Lower lobe of right lung (tissue), 2 donors: ENCODE data around the gene HLA-DMB. TPM values are rescaled to one million over a fixed set of nuclear protein-coding genes. Genes with fewer than 3 reads are reported as not detected.

Experiments used
- ATAC-seq, 2 donors: fragments of 200-7000 bp; cut with Tn5 transposase; one replicate each; pipeline ENCODE4 v1.9.1; 2020 to 2022; ENCODE audit warnings: mild to moderate bottlenecking in 2 of 2, moderate library complexity in 2 of 2
- DNase-seq: peaks from one replicate; pipeline ENCODE4 v3.0.0-alpha.2; 2020
- H3K27ac ChIP-seq: fragments of 200-600 bp; one replicate; pipeline ENCODE4 v1.8.0; 2022
- H3K27me3 ChIP-seq: fragments of 200-600 bp; one replicate; pipeline ENCODE4 v1.8.0; 2022; ENCODE audit warnings: low read depth
- H3K36me3 ChIP-seq: fragments of 200-600 bp; one replicate; pipeline ENCODE4 v1.8.0; 2022; ENCODE audit warnings: mild to moderate bottlenecking
- H3K4me1 ChIP-seq: fragments of 200-600 bp; one replicate; pipeline ENCODE4 v1.8.0; 2022
- H3K4me3 ChIP-seq: fragments of 200-600 bp; one replicate; pipeline ENCODE4 v1.8.0; 2022; ENCODE audit warnings: mild to moderate bottlenecking
- H3K9me3 ChIP-seq: fragments of 200-600 bp; one replicate; pipeline ENCODE4 v1.8.0; 2022
- intact Hi-C: fragments of 100-400 bp; cut with DNase I; formaldehyde crosslinking; loops from one replicate; pipeline ENCODE4 v1.11.0; 2022
- total RNA-seq: library from RNA; stranded (reverse); fragmentation: NEBNext Ultra II Directional; extraction: Animal tissue kit (Norgen Biotek cat#: 25700); gene quantifications from one replicate; pipeline ENCODE4 v1.2.1, GENCODE V29; 2021
- TF ChIP-seq, protein P1 (sequence below): fragments of 200-600 bp; IDR thresholded peaks from one replicate; pipeline ENCODE4 v1.8.0; 2022; ENCODE audit warnings: antibody characterized with exemption, mild to moderate bottlenecking
- donor health status: DM: no; HTN: yes; CAD: no; lungs with severe emphysema.

HLA-DMB gene
- total RNA-seq, 1 donor from 2014 or later: 208 TPM

DNA sequence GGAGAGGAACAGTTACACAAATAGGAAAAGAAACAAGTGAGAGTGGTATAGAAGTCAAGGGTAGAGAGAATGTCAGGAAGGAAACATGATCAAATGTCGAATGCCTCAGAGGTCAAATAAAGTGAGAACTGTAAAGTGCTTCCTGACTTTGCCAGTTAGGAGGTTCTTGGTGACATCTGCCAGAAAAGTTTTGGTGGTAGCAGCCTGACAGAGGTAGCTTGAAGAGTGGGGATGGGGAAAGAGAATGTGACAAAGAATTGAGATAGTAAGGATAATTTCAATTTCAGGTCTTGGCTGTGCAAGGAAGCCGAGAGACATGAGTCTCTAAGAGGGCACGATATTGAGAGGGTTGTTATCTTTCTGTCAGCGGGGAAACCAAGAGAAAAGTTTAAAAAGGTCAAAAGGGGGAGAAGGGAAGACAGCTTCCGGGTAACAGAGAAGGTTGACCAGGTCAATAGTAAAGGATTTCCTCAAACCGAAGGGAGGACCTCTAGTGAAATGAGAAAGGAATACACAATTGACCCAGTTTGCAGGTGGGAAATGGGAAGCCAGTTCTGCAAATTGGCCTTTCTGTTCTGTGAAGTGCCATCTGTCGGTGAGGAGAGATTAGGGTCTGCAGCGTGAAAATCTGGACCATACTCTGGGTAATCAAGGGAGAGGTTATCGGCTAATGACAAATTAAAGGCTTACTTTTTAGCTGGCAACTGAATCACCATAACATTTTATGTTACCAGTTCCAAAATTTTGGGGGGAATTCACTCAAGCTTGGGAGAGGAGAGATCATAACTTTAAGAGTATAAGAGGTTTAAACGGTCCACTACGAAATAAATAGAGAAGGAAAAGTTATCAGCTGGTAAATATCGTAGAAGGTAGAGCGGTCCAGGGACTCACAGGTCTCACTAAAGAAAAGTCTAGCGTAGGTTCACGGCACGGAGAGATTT is 26.6 kb upstream of the HLA-DMB start:
- peak overlapping the region; percentile 98 for H3K27ac ChIP-seq
- H3K4me1 ChIP-seq: peaks cover 16% of the 10 kb centered on the region
- no peaks in the 10 kb centered on the region for H3K36me3 ChIP-seq
- DNase-seq: no peak
- H3K4me3 ChIP-seq: peak overlapping the region; percentile 96
- no peaks in the 10 kb centered on the region for H3K27me3 ChIP-seq
- TF ChIP-seq, protein P1, sequence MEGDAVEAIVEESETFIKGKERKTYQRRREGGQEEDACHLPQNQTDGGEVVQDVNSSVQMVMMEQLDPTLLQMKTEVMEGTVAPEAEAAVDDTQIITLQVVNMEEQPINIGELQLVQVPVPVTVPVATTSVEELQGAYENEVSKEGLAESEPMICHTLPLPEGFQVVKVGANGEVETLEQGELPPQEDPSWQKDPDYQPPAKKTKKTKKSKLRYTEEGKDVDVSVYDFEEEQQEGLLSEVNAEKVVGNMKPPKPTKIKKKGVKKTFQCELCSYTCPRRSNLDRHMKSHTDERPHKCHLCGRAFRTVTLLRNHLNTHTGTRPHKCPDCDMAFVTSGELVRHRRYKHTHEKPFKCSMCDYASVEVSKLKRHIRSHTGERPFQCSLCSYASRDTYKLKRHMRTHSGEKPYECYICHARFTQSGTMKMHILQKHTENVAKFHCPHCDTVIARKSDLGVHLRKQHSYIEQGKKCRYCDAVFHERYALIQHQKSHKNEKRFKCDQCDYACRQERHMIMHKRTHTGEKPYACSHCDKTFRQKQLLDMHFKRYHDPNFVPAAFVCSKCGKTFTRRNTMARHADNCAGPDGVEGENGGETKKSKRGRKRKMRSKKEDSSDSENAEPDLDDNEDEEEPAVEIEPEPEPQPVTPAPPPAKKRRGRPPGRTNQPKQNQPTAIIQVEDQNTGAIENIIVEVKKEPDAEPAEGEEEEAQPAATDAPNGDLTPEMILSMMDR: peak; percentile 40
- intact Hi-C loops: no loop called here
- no peak for ATAC-seq
- H3K9me3 ChIP-seq: no peaks in the 10 kb centered on the region

DNA sequence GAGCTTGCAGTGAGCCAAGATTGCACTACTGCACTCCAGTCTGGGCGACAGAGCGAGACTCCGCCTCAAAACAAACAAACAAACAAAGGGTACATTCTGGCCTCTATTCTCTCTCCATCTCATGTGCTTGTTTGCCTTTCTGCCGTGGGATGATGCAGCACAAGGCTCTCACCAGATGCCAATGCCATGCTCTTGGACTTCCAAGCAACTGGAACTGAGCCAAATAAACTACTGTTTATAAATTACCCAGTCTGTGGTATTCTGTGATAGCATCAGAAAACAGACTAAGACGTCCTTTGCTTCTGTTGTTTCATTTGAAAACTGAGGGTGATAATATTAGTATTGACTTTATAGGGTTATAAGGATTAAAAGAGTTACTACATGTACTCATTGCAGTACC is 23.9 kb upstream of the HLA-DMB start:
- H3K27ac ChIP-seq: no peak overlapping the region
- H3K27me3 ChIP-seq: no peaks in the 10 kb centered on the region
- ATAC-seq (no peak), DNase-seq (no peak)
- intact Hi-C loops: no loop called here
- H3K4me1 ChIP-seq: peaks cover 16% of the 10 kb centered on the region
- no peaks in the 10 kb centered on the region for H3K9me3 ChIP-seq
- no peak overlapping the region for H3K4me3 ChIP-seq
- TF ChIP-seq, protein P1: no peak
- H3K36me3 ChIP-seq: no peaks in the 10 kb centered on the region

DNA sequence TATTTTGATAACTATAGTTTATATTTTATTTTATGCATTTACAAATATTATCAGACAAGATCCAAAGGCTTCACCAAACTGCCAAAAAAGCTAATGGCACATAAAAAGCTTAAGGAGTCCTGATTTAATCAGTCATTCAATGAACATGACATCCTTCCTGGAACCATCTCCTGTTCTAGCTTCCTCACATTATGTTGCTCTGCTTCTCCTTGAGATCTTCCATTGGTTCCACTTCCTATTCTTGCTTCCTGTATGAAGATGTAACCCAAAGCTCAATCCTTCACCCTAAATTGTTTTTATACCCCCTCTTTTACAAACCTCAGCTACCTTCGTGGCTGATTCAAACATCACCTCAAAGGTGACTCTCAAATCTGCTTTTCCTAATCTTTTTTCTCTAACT is 23.0 kb upstream of the HLA-DMB start:
- Histone ChIP-seq H3K4me1 (peaks cover 16% of the 10 kb centered on the region), H3K36me3 (no peaks in the 10 kb centered on the region), H3K27me3 (no peaks in the 10 kb centered on the region), H3K27ac (no peak overlapping the region), H3K4me3 (no peak overlapping the region), H3K9me3 (no peaks in the 10 kb centered on the region)
- TF ChIP-seq, protein P1: no peak
- no peak for ATAC-seq
- intact Hi-C loops: no loop called here
- DNase-seq: no peak

DNA sequence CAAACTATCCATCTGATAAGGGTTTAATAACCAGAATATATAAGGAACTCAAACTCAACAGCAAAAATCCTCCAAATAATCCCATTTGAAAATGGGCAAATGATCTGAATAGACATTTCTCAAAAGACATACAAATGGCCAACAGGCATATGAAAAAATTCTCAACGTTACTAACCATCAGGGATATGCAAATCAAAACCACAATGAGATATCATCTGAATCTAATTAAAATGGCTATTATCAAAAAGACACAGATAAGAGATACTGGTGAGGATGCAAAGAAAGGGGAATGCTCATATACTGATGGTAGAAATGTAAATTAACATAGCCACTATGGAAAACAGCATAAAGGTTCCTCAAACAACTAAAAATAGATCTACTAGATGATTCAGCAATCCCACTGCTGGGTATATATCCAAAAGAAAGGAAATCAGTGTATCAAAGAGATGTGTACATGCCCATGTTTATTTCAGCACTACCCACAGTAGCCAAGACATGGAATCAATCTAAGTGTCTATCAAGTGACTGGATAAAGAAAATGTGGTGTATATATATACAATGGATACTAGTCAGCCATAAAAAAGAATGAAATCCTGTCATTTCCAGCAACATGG is 21.5 kb upstream of the HLA-DMB start:
- H3K9me3 ChIP-seq: no peaks in the 10 kb centered on the region
- TF ChIP-seq, protein P1: no peak
- peaks cover 13% of the 10 kb centered on the region for H3K4me1 ChIP-seq
- ATAC-seq: no peak
- H3K36me3 ChIP-seq: no peaks in the 10 kb centered on the region
- no peak for DNase-seq
- no peak overlapping the region for H3K4me3 ChIP-seq
- no peak overlapping the region for H3K27ac ChIP-seq
- H3K27me3 ChIP-seq: no peaks in the 10 kb centered on the region
- intact Hi-C loops: no loop called here

DNA sequence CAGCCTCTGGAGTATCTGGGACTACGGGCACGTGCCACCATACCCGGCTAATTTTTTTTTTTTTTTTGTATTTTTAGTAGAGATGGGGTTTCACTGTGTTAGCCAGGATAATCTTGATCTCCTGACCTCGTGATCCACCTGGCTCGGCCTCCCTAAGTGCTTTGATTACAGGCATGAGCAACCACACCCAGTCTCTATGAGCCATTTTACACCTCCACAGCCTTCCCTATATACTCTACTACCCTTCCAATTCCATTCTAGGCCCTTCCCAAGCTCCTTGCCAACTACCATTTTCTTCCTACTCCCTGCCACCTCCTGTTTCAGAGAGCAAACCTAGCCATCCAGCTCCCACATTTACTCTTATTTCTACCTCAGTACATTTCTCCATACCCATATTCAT is 19.7 kb upstream of the HLA-DMB start:
- DNase-seq (no peak), ATAC-seq (no peak)
- H3K36me3 ChIP-seq: no peaks in the 10 kb centered on the region
- no peak overlapping the region for H3K27ac ChIP-seq
- no peaks in the 10 kb centered on the region for H3K9me3 ChIP-seq
- TF ChIP-seq, protein P1: no peak
- H3K4me1 ChIP-seq: no peaks in the 10 kb centered on the region
- intact Hi-C loops: no loop called here
- no peaks in the 10 kb centered on the region for H3K27me3 ChIP-seq
- no peak overlapping the region for H3K4me3 ChIP-seq
